ENCODE measurements around the gene FAM199X.
"Not testable (repeated sequence)": the region's sequence is repeated elsewhere in the genome, so short reads cannot be mapped to it uniquely, and the experiment has no call there.

Gene FAM199X

DNA sequence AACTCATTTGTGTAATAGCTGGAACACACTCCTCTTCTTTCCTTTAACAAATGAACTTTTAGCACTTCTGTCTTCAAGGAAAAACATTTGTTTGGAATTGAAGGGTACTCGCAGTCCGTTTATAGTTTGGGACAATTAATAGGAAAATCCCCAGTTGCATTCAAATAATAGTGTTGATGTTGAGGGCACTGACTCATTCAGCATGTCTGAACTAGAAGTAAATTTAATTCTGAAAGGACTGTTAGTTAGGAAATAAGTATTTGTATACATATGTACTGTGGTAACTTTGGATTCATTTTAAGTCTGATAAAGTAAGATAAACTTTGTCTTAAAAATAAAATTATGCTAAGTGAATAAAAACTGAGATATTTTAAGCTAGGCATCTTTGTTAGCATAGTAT lies 27.2 kb downstream of the FAM199X start:
- DNase-seq = no peak

DNA sequence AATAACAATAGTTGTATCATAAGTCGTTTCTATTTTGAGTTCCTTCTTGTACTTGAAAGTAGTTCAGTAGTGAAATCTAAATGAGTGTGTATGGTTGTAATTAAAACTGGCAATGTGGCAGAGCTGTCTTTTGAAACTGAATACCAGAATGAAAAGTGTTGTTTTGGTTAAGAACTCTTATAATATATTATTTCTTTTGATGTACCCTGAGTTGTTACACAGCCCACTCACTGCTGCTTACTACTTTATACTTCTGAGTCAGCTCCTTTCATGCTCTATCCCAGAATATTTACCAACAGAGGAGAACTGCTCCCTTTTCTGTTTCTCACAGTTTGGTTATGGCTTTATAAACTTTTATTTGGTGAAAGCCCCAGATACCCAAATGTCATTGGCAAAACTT lies 28.8 kb downstream of the FAM199X start:
- no peak for DNase-seq

DNA sequence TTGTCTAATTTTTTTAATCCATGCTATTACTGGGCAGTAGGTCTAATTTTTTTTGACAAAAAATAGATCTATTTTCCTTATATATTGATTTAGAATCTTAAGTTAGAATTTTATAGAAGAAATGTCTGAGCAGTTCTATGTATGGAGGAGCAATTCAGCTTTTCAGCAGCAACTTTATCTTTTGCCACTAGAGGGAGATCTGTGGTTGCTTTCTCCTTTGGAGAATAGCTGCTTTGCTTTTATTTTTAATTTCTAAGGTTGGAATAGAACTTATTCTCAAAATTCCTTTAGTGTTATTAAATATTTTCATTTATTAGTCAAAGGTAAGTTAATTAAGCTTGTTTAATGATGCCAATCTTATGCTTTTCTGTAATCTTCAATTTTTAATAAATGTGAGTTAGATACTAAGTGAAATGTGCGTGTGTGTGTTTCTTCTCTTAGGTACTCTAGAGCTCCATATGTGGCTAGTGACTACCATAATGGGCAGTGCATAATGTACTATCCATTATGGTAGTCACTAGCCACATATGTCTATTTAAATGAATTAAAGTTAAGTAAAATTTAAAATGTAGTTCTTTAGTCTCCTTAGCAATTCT lies 29.3 kb downstream of the FAM199X start:
- no peak for DNase-seq

DNA sequence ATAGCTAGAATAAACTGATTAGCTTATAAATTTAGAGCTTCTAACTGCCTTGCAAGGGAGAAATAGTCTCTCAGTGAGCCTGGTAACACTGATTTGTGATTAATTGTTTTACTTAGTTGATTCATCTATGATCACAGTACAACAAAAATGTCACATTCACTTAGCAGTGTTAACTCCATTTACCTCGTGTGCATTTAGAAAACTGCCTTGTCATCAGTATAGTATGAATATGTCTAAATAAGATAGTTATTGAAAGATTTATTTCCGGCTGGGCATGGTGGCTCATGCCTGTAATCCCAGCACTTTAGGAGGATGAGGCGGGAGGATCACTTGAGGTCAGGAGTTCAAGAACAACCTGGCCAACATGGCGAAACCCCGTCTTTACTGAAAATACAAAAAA lies 39.3 kb downstream of the FAM199X start:
- DNase-seq = no peak

DNA sequence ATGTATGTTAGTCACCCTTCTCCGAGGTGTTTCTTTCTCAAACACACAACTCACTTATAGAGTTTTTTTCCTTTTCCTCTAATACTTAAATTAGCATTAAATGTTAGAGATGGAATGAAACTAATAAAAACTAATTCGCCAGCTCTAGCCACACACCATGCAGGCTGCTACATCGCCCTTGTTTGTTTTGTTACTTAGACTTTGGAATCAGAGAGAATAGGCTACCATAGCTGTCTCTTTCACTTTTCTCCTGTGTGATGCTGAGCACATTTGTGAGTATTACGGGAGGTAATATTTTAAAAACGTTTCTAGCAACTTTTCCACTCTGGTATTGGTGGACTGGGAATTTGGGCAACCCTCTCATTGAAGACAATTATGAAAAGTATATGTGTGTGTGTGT lies 44.9 kb downstream of the FAM199X start:
- DNase-seq = no peak

DNA sequence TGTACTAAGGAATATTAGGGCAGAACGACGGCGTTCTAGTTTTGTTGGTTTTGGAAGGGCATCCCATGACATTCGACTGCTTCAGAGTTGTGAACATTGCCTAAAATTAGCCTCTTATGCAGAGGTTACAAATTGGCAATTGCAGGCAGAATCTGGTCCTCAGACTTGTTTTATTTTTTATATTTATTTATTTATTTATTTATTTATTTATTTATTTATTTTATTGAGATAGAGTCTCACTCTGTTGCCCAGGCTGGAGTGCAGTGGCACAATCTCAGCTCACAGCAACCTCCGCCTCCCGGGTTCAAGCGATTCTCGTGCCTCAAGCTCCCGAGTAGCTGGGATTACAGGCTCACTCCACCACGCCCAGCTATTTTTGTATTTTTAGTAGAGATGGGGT lies 63.8 kb downstream of the FAM199X start:
- not testable (repeated sequence) for DNase-seq
